HCT116 (cell line): ENCODE data around the gene MYO3B. TPM values are rescaled to one million over a fixed set of nuclear protein-coding genes. Genes with fewer than 3 reads are reported as not detected.

Experiments
- ATAC-seq: fragments of 200-7000 bp; cut with Tn5 transposase; 2 replicates; pipeline ENCODE4 v1.9.1; 2020; ENCODE audit warnings: mild to moderate bottlenecking, moderate library complexity
- BruUV-seq: library from RNA; stranded (reverse); fragments of 400-500 nt; replicated peaks from 2 replicates; lab custom pipeline; 2021; lab: Mats Ljungman, UMichigan
- CTCF ChIA-PET: fragments of 300-600 bp; sonication (Branson Sonifier 250); formaldehyde crosslinking; loops from one replicate; lab custom pipeline; 2021; ENCODE audit warnings: antibody characterized with exemption; lab: Charles Lee
- POLR2A ChIA-PET: fragments of 300-600, 350-600 bp; sonication (Branson Sonifier 250); formaldehyde crosslinking; loops from one replicate; lab custom pipeline; 2021; ENCODE audit warnings: antibody characterized with exemption; lab: Charles Lee
- RAD21 ChIA-PET, 2 experiments: fragments of 300-600 bp; sonication (Branson Sonifier 250); formaldehyde crosslinking; loops; one replicate each; lab custom pipeline; 2023; ENCODE audit warnings: low total read pairs in 2 of 2; ENCODE audit not compliant: uncharacterized antibody in 2 of 2, unreplicated experiment in 2 of 2, low non-redundant PET in 1 of 2; lab: Charles Lee
- DNase-seq: peaks from one replicate; pipeline ENCODE4 v3.0.0-alpha.2; 2010; ENCODE audit warnings: low read depth, low spot score
- H2AFZ ChIP-seq: fragments of 200-600 bp; shearing (Covaris generic), sonication (generic); 2 replicates; pipeline ENCODE4 v1.6.1; 2017; ENCODE audit warnings: low read depth, mixed run types, mixed read lengths, antibody characterized with exemption, low read length; ENCODE audit not compliant: poor library complexity, severe bottlenecking
- H3K27ac ChIP-seq: 2 replicates; pipeline ENCODE4 v1.5.1; 2012; ENCODE audit warnings: low read depth, low read length
- H3K27me3 ChIP-seq: fragments of 200-600 bp; sonication (generic); 2 replicates; pipeline ENCODE4 v1.6.1; 2016; ENCODE audit warnings: mixed run types, low read length, mixed read lengths; ENCODE audit not compliant: insufficient read depth
- H3K36me3 ChIP-seq, 2 experiments: fragments of 200-500 bp in 1 of 2; fragments of 200-600 bp in 1 of 2; sonication (Bioruptor generic) in 1 of 2; sonication (generic) in 1 of 2; 2 replicates each; pipeline versions ENCODE4 v1.5.1 to v1.6.1; 2014 to 2016; ENCODE audit warnings: low read length in 2 of 2, inconsistent platforms in 1 of 2, mixed read lengths in 1 of 2, mixed run types in 1 of 2; ENCODE audit not compliant: insufficient read depth in 2 of 2, control insufficient read depth in 1 of 2
- H3K4me1 ChIP-seq, 2 experiments: fragments of 200-600 bp in 1 of 2; sonication (generic) in 1 of 2; 2 replicates each; pipeline versions ENCODE4 v1.5.1 to v1.6.1; 2012 to 2017; ENCODE audit warnings: low read length in 2 of 2, inconsistent platforms in 1 of 2, mild to moderate bottlenecking in 1 of 2, mixed read lengths in 1 of 2, mixed run types in 1 of 2, moderate library complexity in 1 of 2; ENCODE audit not compliant: insufficient read depth in 2 of 2, control insufficient read depth in 1 of 2
- H3K4me2 ChIP-seq: fragments of 200-600 bp; sonication (generic); 2 replicates; pipeline ENCODE4 v1.6.1; 2017; ENCODE audit warnings: mixed run types, low read length, mixed read lengths
- H3K4me3 ChIP-seq, 2 experiments: fragments of 200-600 bp in 1 of 2; sonication (generic) in 1 of 2; replicated peaks in 1 of 2; 2 replicates each; pipeline ENCODE4 v1.5.1; 2011 to 2016; ENCODE audit warnings: low read length in 2 of 2, control low read depth in 1 of 2, low read depth in 1 of 2, mild to moderate bottlenecking in 1 of 2, mixed read lengths in 1 of 2, mixed run types in 1 of 2
- H3K79me2 ChIP-seq: fragments of 200-600 bp; sonication (generic); 2 replicates; pipeline ENCODE4 v1.6.1; 2017; ENCODE audit warnings: mild to moderate bottlenecking, mixed run types, low read length, moderate library complexity, mixed read lengths; ENCODE audit not compliant: insufficient read depth
- H3K9ac ChIP-seq: fragments of 200-600 bp; sonication (generic); 2 replicates; pipeline ENCODE4 v1.6.1; 2016; ENCODE audit warnings: low read length, mixed read lengths
- H3K9me2 ChIP-seq: fragments of 200-600 bp; sonication (generic), shearing (Covaris generic); 2 replicates; pipeline ENCODE4 v1.6.1; 2017; ENCODE audit warnings: mixed run types, mild to moderate bottlenecking, moderate library complexity; ENCODE audit not compliant: insufficient read depth
- H3K9me3 ChIP-seq, 2 experiments: fragments of 200-500 bp in 1 of 2; fragments of 200-600 bp in 1 of 2; sonication (Bioruptor generic) in 1 of 2; sonication (generic) in 1 of 2; 2 replicates each; pipeline ENCODE4 v1.6.1; 2014 to 2017; ENCODE audit warnings: low read length in 2 of 2, mixed read lengths in 2 of 2, inconsistent platforms in 1 of 2, low read depth in 1 of 2, mild to moderate bottlenecking in 1 of 2, mixed run types in 1 of 2, moderate library complexity in 1 of 2; ENCODE audit not compliant: control insufficient read depth in 1 of 2, insufficient read depth in 1 of 2
- H4K20me1 ChIP-seq: fragments of 200-600 bp; sonication (generic), shearing (Covaris generic); 2 replicates; pipeline ENCODE4 v1.6.1; 2017; ENCODE audit warnings: mixed run types, mild to moderate bottlenecking, moderate library complexity; ENCODE audit not compliant: insufficient read depth
- ATF3 ChIP-seq: IDR thresholded peaks from 2 replicates; pipeline ENCODE4 v1.6.1; 2012
- CBX3 ChIP-seq: IDR thresholded peaks from 2 replicates; pipeline ENCODE4 v1.6.1; 2012; ENCODE audit warnings: low read depth
- CEBPB ChIP-seq: IDR thresholded peaks from 2 replicates; pipeline ENCODE4 v1.6.1; 2012; ENCODE audit warnings: low read depth
- CTCF ChIP-seq, 3 experiments: fragments of 200-600 bp in 1 of 3; sonication (generic) in 1 of 3; IDR thresholded peaks in 2 of 3; conservative IDR thresholded peaks in 1 of 3; 2 replicates each; pipeline ENCODE4 v1.5.1; 2012 to 2017; ENCODE audit warnings: low read depth in 2 of 3, low read length in 2 of 3, antibody characterized with exemption in 1 of 3, borderline replicate concordance in 1 of 3, control low read depth in 1 of 3, mild to moderate bottlenecking in 1 of 3, mixed read lengths in 1 of 3, mixed run types in 1 of 3, moderate library complexity in 1 of 3; ENCODE audit not compliant: insufficient read depth in 1 of 3
- EGR1 ChIP-seq: IDR thresholded peaks from 2 replicates; pipeline ENCODE4 v1.6.1; 2012; ENCODE audit warnings: low read depth
- ELF1 ChIP-seq: IDR thresholded peaks from 2 replicates; pipeline ENCODE4 v1.6.1; 2012; ENCODE audit warnings: low read depth, borderline replicate concordance
- EZH2 ChIP-seq: fragments of 200-600 bp; sonication (generic); IDR thresholded peaks from 2 replicates; pipeline ENCODE4 v1.6.1; 2017; ENCODE audit warnings: antibody characterized with exemption, mixed run types
- FOSL1 ChIP-seq: IDR thresholded peaks from 2 replicates; pipeline ENCODE4 v1.6.1; 2012; ENCODE audit warnings: low read depth
- MAX ChIP-seq: IDR thresholded peaks from 2 replicates; pipeline ENCODE4 v1.6.1; 2012
- POLR2A ChIP-seq: IDR thresholded peaks from 2 replicates; pipeline ENCODE4 v1.7.0; 2011; ENCODE audit warnings: borderline replicate concordance; ENCODE audit not compliant: insufficient read depth, insufficient read length; ENCODE audit errors: extremely low read depth
- POLR2AphosphoS5 ChIP-seq: IDR thresholded peaks from 2 replicates; pipeline ENCODE4 v1.6.1; 2011; ENCODE audit warnings: mild to moderate bottlenecking, low read depth, low read length, moderate library complexity
- RAD21 ChIP-seq: IDR thresholded peaks from 2 replicates; pipeline ENCODE4 v1.6.1; 2012; ENCODE audit warnings: low read depth, mild to moderate bottlenecking
- REST ChIP-seq: IDR thresholded peaks from 2 replicates; pipeline ENCODE4 v1.6.1; 2012; ENCODE audit warnings: low read depth
- SIN3A ChIP-seq: IDR thresholded peaks from 2 replicates; pipeline ENCODE4 v1.6.1; 2012; ENCODE audit warnings: low read depth
- SP1 ChIP-seq: IDR thresholded peaks from 2 replicates; pipeline ENCODE4 v1.6.1; 2012; ENCODE audit warnings: low read depth
- TCF7L2 ChIP-seq: IDR thresholded peaks from 2 replicates; pipeline ENCODE4 v1.7.0; 2011; ENCODE audit warnings: borderline replicate concordance, inconsistent platforms; ENCODE audit not compliant: insufficient read depth, insufficient read length; ENCODE audit errors: extremely low read depth
- YY1 ChIP-seq: IDR thresholded peaks from 2 replicates; pipeline ENCODE4 v1.6.1; 2011; ENCODE audit warnings: low read length, low read depth, moderate library complexity, mild to moderate bottlenecking; ENCODE audit not compliant: insufficient replicate concordance; ENCODE audit errors: extremely low read depth
- ZBTB33 ChIP-seq: IDR thresholded peaks from 2 replicates; pipeline ENCODE4 v1.6.1; 2011; ENCODE audit warnings: mild to moderate bottlenecking, low read length, moderate library complexity; ENCODE audit not compliant: insufficient replicate concordance; ENCODE audit errors: extremely low read depth
- ZFX ChIP-seq: fragments of 450-650 bp; IDR thresholded peaks from 2 replicates; pipeline ENCODE4 v1.6.1; 2017
- ZNF274 ChIP-seq: fragments of 200-500 bp; sonication (Bioruptor generic); IDR thresholded peaks from 2 replicates; pipeline ENCODE4 v1.6.1; 2014; ENCODE audit warnings: mild to moderate bottlenecking, low read depth, low read length, inconsistent platforms
- intact Hi-C: fragments of 100-400 bp; cut with micrococcal nuclease; formaldehyde crosslinking; loops from 2 replicates; pipeline ENCODE4 v1.10.0; 2022
- total RNA-seq: library from RNA; stranded (reverse); gene quantifications from one replicate; pipeline ENCODE4 v1.2.1, GENCODE V29; 2021; ENCODE audit not compliant: unreplicated experiment

MYO3B gene
- total RNA-seq, 1 experiment from 2014 or later = not detected

GRCh38 chr2:170679607-170680079, 501.7 kb downstream of the MYO3B start:
- intact Hi-C loops = loop anchor here (10.0 kb wide), 1 partner anchor 65 kb away; no protein-coding TSS in a partner anchor
- no peaks in the 10 kb centered on the region for H3K79me2 ChIP-seq
- no peaks in the 10 kb centered on the region for H3K36me3 ChIP-seq
- H3K4me1 ChIP-seq = no peaks in the 10 kb centered on the region
- no peaks in the 10 kb centered on the region for H4K20me1 ChIP-seq
- TF ChIP-seq EZH2 = no peak
- no peak for TF ChIP-seq POLR2A
- TF ChIP-seq YY1 = no peak
- TF ChIP-seq EGR1 = no peak
- no peak for TF ChIP-seq RAD21
- TF ChIP-seq ATF3 = no peak
- TF ChIP-seq TCF7L2 = no peak
- TF ChIP-seq ZBTB33 = no peak
- no peak for TF ChIP-seq MAX
- TF ChIP-seq CBX3 = no peak
- TF ChIP-seq ZNF274 = no peak
- TF ChIP-seq CTCF (IDR thresholded peaks at IDR 0.05 in 2 of 3, conservative IDR thresholded peaks at IDR 0.05 in 1 of 3; ENCODE audit: borderline replicate concordance in 1 of 3, insufficient read depth in 1 of 3, low read depth in 2 of 3, low read length in 2 of 3) = no peak
- no peak for TF ChIP-seq CEBPB
- TF ChIP-seq FOSL1 = no peak
- TF ChIP-seq ZFX = no peak
- no peak for TF ChIP-seq REST
- no peak for TF ChIP-seq SIN3A
- TF ChIP-seq ELF1 = no peak
- TF ChIP-seq SP1 = no peak
- TF ChIP-seq POLR2AphosphoS5 = no peak
- no peak overlapping the region for H3K27ac ChIP-seq
- RAD21 ChIA-PET = no interaction called here
- no TSS peak for BruUV-seq
- no peak overlapping the region for H3K4me3 ChIP-seq
- DNase-seq = no peak
- peak overlapping the region; percentile 56 for H2AFZ ChIP-seq
- no peak overlapping the region for H3K4me2 ChIP-seq
- POLR2A ChIA-PET = interaction anchor here (1.0 kb wide), 1 partner anchor 10 kb away, joined by 5 read pairs; no protein-coding TSS in a partner anchor
- H3K27me3 ChIP-seq = no peaks in the 10 kb centered on the region
- H3K9me2 ChIP-seq = no peaks in the 10 kb centered on the region
- no peak for ATAC-seq
- CTCF ChIA-PET = interaction anchor here (1.2 to 1.4 kb wide), 2 partner anchors 270 to 1458 kb away, joined by 3 read pairs; no protein-coding TSS in a partner anchor
- H3K9ac ChIP-seq = no peak overlapping the region
- no peaks in the 10 kb centered on the region for H3K9me3 ChIP-seq
